IMR-90 (cell line): ENCODE results near the gene GRID1. TPM values are rescaled to one million over a fixed set of nuclear protein-coding genes. Genes with fewer than 3 reads are reported as not detected.

Experiments
- ATAC-seq: fragments of 200-7000 bp; cut with Tn5 transposase; 2 replicates; pipeline ENCODE4 v1.9.1; 2020; ENCODE audit warnings: low read depth, mild to moderate bottlenecking, moderate library complexity
- BruUV-seq: library from RNA; stranded (reverse); fragments of 400-500 nt; replicated peaks from 2 replicates; lab custom pipeline; 2021; lab: Mats Ljungman, UMichigan
- CTCF ChIA-PET: fragments of 300-600 bp; formaldehyde crosslinking; extraction: SDS; loops from one replicate; lab custom pipeline; 2021; ENCODE audit warnings: antibody characterized with exemption; lab: Yijun Ruan, JAX
- POLR2A ChIA-PET: fragments of 300-600 bp; sonication (Branson Sonifier 250); formaldehyde crosslinking; loops from one replicate; lab custom pipeline; 2022; ENCODE audit warnings: antibody characterized with exemption; ENCODE audit not compliant: unreplicated experiment; lab: Charles Lee
- DNase-seq: peaks from one replicate; pipeline ENCODE4 v3.0.0; 2013
- H2AFZ ChIP-seq: replicated peaks from 2 replicates; pipeline ENCODE3; 2013; ENCODE audit warnings: low read length, mild to moderate bottlenecking; ENCODE audit not compliant: poor library complexity
- H2AK5ac ChIP-seq: 2 replicates; pipeline ENCODE4 v1.6.1; 2013; ENCODE audit warnings: low read depth, low read length, inconsistent platforms
- H2AK9ac ChIP-seq: replicated peaks from 2 replicates; pipeline ENCODE3; 2013; ENCODE audit warnings: mild to moderate bottlenecking, low read depth, low read length, moderate library complexity; ENCODE audit not compliant: poor library complexity
- H2BK120ac ChIP-seq: 2 replicates; pipeline ENCODE4 v1.6.1; 2013; ENCODE audit warnings: low read depth, low read length, inconsistent platforms
- H2BK15ac ChIP-seq: 3 replicates; pipeline ENCODE4 v1.6.1; 2013; ENCODE audit warnings: low read depth, low read length, inconsistent platforms
- H2BK20ac ChIP-seq: 2 replicates; pipeline ENCODE4 v1.6.1; 2013; ENCODE audit warnings: low read depth, mild to moderate bottlenecking, inconsistent platforms, low read length, moderate library complexity
- H2BK5ac ChIP-seq: 2 replicates; pipeline ENCODE4 v1.6.1; 2013; ENCODE audit warnings: mild to moderate bottlenecking, low read depth, low read length, inconsistent platforms; ENCODE audit not compliant: poor library complexity, severe bottlenecking
- H3K14ac ChIP-seq: replicated peaks from 2 replicates; pipeline ENCODE4 v1.6.1; 2013; ENCODE audit warnings: low read depth, low read length, inconsistent platforms
- H3K18ac ChIP-seq: 2 replicates; pipeline ENCODE4 v1.6.1; 2013; ENCODE audit warnings: low read depth, low read length, control low read depth
- H3K23ac ChIP-seq: 2 replicates; pipeline ENCODE4 v1.6.1; 2013; ENCODE audit warnings: low read depth, low read length, inconsistent platforms
- H3K27ac ChIP-seq: 2 replicates; pipeline ENCODE4 v1.5.1; 2013; ENCODE audit warnings: mild to moderate bottlenecking, control low read depth, low read length; ENCODE audit not compliant: insufficient read depth
- H3K27me3 ChIP-seq: 2 replicates; pipeline ENCODE4 v1.6.1; 2013; ENCODE audit warnings: low read length; ENCODE audit not compliant: control insufficient read depth, insufficient read depth
- H3K36me3 ChIP-seq: 2 replicates; pipeline ENCODE4 v1.6.1; 2013; ENCODE audit warnings: low read length, mixed read lengths; ENCODE audit not compliant: control insufficient read depth, insufficient read depth
- H3K4ac ChIP-seq: 2 replicates; pipeline ENCODE4 v1.6.1; 2013; ENCODE audit warnings: low read depth, low read length, inconsistent platforms
- H3K4me1 ChIP-seq: 2 replicates; pipeline ENCODE4 v1.6.1; 2013; ENCODE audit warnings: low read length, mixed read lengths; ENCODE audit not compliant: control insufficient read depth, insufficient read depth
- H3K4me2 ChIP-seq: 2 replicates; pipeline ENCODE4 v1.6.1; 2013; ENCODE audit warnings: low read depth, mild to moderate bottlenecking, control low read depth, low read length, moderate library complexity
- H3K4me3 ChIP-seq: 2 replicates; pipeline ENCODE4 v1.5.1; 2013; ENCODE audit warnings: low read depth, mild to moderate bottlenecking, control low read depth, low read length, moderate library complexity; ENCODE audit not compliant: insufficient read depth
- H3K56ac ChIP-seq: 2 replicates; pipeline ENCODE4 v1.6.1; 2013; ENCODE audit warnings: low read length, inconsistent platforms; ENCODE audit not compliant: insufficient read depth; ENCODE audit errors: extremely low read depth
- H3K79me1 ChIP-seq, 2 experiments: 2 replicates each; pipeline ENCODE4 v1.6.1; 2013; ENCODE audit warnings: low read length in 2 of 2, inconsistent platforms in 1 of 2, low read depth in 1 of 2
- H3K9ac ChIP-seq: 2 replicates; pipeline ENCODE4 v1.6.1; 2013; ENCODE audit warnings: low read depth, low read length, control low read depth
- H3K9me1 ChIP-seq: 2 replicates; pipeline ENCODE4 v1.6.1; 2013; ENCODE audit warnings: low read length, inconsistent platforms; ENCODE audit not compliant: insufficient read depth
- H3K9me3 ChIP-seq: 2 replicates; pipeline ENCODE4 v1.6.1; 2013; ENCODE audit warnings: low read length; ENCODE audit not compliant: control insufficient read depth, insufficient read depth
- H4K20me1 ChIP-seq: 2 replicates; pipeline ENCODE4 v1.6.1; 2013; ENCODE audit warnings: low read length, inconsistent platforms; ENCODE audit not compliant: insufficient read depth
- H4K5ac ChIP-seq: 2 replicates; pipeline ENCODE4 v1.6.1; 2013; ENCODE audit warnings: mild to moderate bottlenecking, low read depth, low read length, control low read depth
- H4K8ac ChIP-seq, 2 experiments: 2 replicates each; pipeline ENCODE4 v1.6.1; 2013; ENCODE audit warnings: low read depth in 2 of 2, low read length in 2 of 2, control low read depth in 1 of 2, inconsistent platforms in 1 of 2
- H4K91ac ChIP-seq: 2 replicates; pipeline ENCODE4 v1.6.1; 2013; ENCODE audit warnings: low read depth, low read length, inconsistent platforms; ENCODE audit not compliant: insufficient read depth
- CEBPB ChIP-seq: IDR thresholded peaks from 2 replicates; pipeline ENCODE4 v1.6.1; 2012; ENCODE audit warnings: low read depth, low read length, improper control_type of control experiment
- CHD1 ChIP-seq: IDR thresholded peaks from 2 replicates; pipeline ENCODE4 v1.6.1; 2012; ENCODE audit warnings: low read depth, low read length, improper control_type of control experiment
- CTCF ChIP-seq: conservative IDR thresholded peaks from 2 replicates; pipeline ENCODE4 v1.5.1; 2012; ENCODE audit warnings: mild to moderate bottlenecking, low read depth, low read length, improper control_type of control experiment
- MAZ ChIP-seq: IDR thresholded peaks from 2 replicates; pipeline ENCODE4 v1.6.1; 2012; ENCODE audit warnings: low read depth, mild to moderate bottlenecking, low read length, improper control_type of control experiment, moderate library complexity, borderline replicate concordance
- MXI1 ChIP-seq: IDR thresholded peaks from 2 replicates; pipeline ENCODE4 v1.6.1; 2012; ENCODE audit warnings: low read depth, mild to moderate bottlenecking, low read length, moderate library complexity, borderline replicate concordance
- NFE2L2 ChIP-seq: fragments of 150-350 bp; IDR thresholded peaks from 2 replicates; pipeline ENCODE4 v1.6.1; 2016; ENCODE audit warnings: low read depth, mild to moderate bottlenecking, low read length
- POLR2A ChIP-seq: IDR thresholded peaks from 2 replicates; pipeline ENCODE4 v1.6.1; 2012; ENCODE audit warnings: mild to moderate bottlenecking, low read depth, low read length
- RAD21 ChIP-seq: IDR thresholded peaks from 2 replicates; pipeline ENCODE4 v1.6.1; 2012; ENCODE audit warnings: low read length, improper control_type of control experiment
- RFX5 ChIP-seq: IDR thresholded peaks from 2 replicates; pipeline ENCODE4 v1.8.0; 2012; ENCODE audit warnings: low read depth, mild to moderate bottlenecking, low read length, moderate library complexity
- USF2 ChIP-seq: fragments of 150-350 bp; IDR thresholded peaks from 2 replicates; pipeline ENCODE4 v1.6.1; 2017; ENCODE audit warnings: mild to moderate bottlenecking, antibody characterized with exemption, low read length, low read depth
- WGBS, 2 experiments: methylation state at CpG; one replicate each; pipeline versions ENCODE4 v1.1.5 to v1.1.7; 2013; ENCODE audit warnings: missing lambda C conversion rate in 2 of 2; ENCODE audit not compliant: insufficient read length in 1 of 2; ENCODE audit errors: extremely low coverage in 2 of 2; 5-methylcytosine and 5-hydroxymethylcytosine counted together
- dilution Hi-C: fragments of 300-500 bp; cut with HindIII; formaldehyde crosslinking; loops from one replicate; pipeline ENCODE4 v1.14.3; 2018; ENCODE audit warnings: low sequenced_read_pairs; ENCODE audit not compliant: unreplicated experiment
- in situ Hi-C: fragments of 300-500 bp; cut with MboI; formaldehyde crosslinking; loops from 3 replicates; pipeline ENCODE4 v1.14.3; 2019; ENCODE audit warnings: low sequenced_read_pairs, inconsistent platforms, mixed read lengths
- intact Hi-C: fragments of 100-400 bp; cut with micrococcal nuclease; formaldehyde crosslinking; loops from 2 replicates; pipeline ENCODE4 v1.10.0; 2022
- polyA plus RNA-seq, 3 experiments: library from polyadenylated mRNA; depleted of rRNA; stranded (reverse); fragments of >200 nt; gene quantifications; 2 replicates each; pipeline ENCODE4 v1.2.3, GENCODE V29; 2012; ENCODE audit warnings: low replicate concordance in 1 of 3
- total RNA-seq: library from RNA; depleted of rRNA; stranded (reverse); fragments of >200 nt; gene quantifications from 2 replicates; pipeline ENCODE4 v1.2.3, GENCODE V29; 2012

Gene GRID1
- total and polyA plus RNA-seq, 2 of the 4 experiments (the other 2 are of a cell fraction): not detected

- Histone ChIP-seq H2AK5ac (no peak overlapping the region), H3K9me1 (0 out of 2 replicates have a peak, but pooled peaks cover 4% of the 10 kb centered on the region), H3K27me3 (peaks cover 66% of the 10 kb centered on the region), H4K5ac (no peak overlapping the region), H3K4me2 (no peak overlapping the region), H3K9me3 (no peaks in the 10 kb centered on the region), H4K91ac (no peak overlapping the region), H4K20me1 (no peaks in the 10 kb centered on the region), H3K79me1 (no peaks in the 10 kb centered on the region), H3K4me3 (no peak overlapping the region), H2BK5ac (no peak overlapping the region), H2BK15ac (no peak overlapping the region), H2AFZ (no peak overlapping the region), H3K36me3 (no peaks in the 10 kb centered on the region), H4K8ac (no peak overlapping the region), H2AK9ac (no peak overlapping the region), H3K27ac (no peak overlapping the region), H2BK120ac (no peak overlapping the region), H3K18ac (no peak overlapping the region), H2BK20ac (no peak overlapping the region), H3K23ac (no peak overlapping the region), H3K14ac (no peak overlapping the region), H3K4ac (no peak overlapping the region), H3K4me1 (no peaks in the 10 kb centered on the region), H3K9ac (no peak overlapping the region), H3K56ac (no peak overlapping the region)
- ChIA-PET CTCF (no interaction called here), POLR2A (no interaction called here)
- no peak for DNase-seq
- dilution Hi-C loops (no loop called here), intact Hi-C loops (no loop called here), in situ Hi-C loops (loop anchor here (5.0 kb wide), 1 partner anchor 1831 kb away; no protein-coding TSS in a partner anchor)
- ATAC-seq: no peak
- WGBS, 2 experiments: no CpG with 5 or more reads among the region's 3 CpGs
- no peak for TF ChIP-seq CEBPB
- no peak for TF ChIP-seq MAZ
- no peak for TF ChIP-seq POLR2A
- no peak for TF ChIP-seq CTCF
- no peak for TF ChIP-seq NFE2L2
- TF ChIP-seq CHD1: no peak
- no peak for TF ChIP-seq MXI1
- no peak for TF ChIP-seq RFX5
- no peak for TF ChIP-seq USF2
- TF ChIP-seq RAD21: no peak
- no TSS peak for BruUV-seq
These were observed 6.7 kb upstream of the GRID1 start for GRCh38 chr10:86373251-86373650.
